NCI-H1105 (cell line): ENCODE measurements around the gene LONP2.
"Not testable (repeated sequence)": the region's sequence is repeated elsewhere in the genome, so short reads cannot be mapped to it uniquely, and the experiment has no call there.

Source experiments
- DNase-seq: peaks from one replicate; lab custom pipeline; 2025; lab: John Stamatoyannopoulos, UW

The LONP2 gene

GRCh38 chr16:48402547-48402946, 158.4 kb downstream of the LONP2 start:
- DNase-seq: not testable (repeated sequence)

- DNase-seq: no peak
Measured at GRCh38 chr16:48405153-48405552, 161.1 kb downstream of the LONP2 start.

- no peak for DNase-seq
Measured at GRCh38 chr16:48405907-48406306, 161.8 kb downstream of the LONP2 start.
